Measurements from ENCODE around the gene ZBTB48.

GRCh38 chr1:6637770-6638169, 58.0 kb downstream of the ZBTB48 start:
- TF ChIP-seq FOXP2 (optimal IDR thresholded peaks at IDR 0.05; ENCODE audit: control extremely low read depth, extremely low read length, insufficient read depth) (no peak), POLR2AphosphoS5 (IDR thresholded peaks at IDR 0.05; ENCODE audit: borderline replicate concordance, low read depth, low read length) (no peak)
